Fibroblast of the aortic adventitia (primary cell): ENCODE data around the gene KDR. TPM values are rescaled to one million over a fixed set of nuclear protein-coding genes. Genes with fewer than 3 reads are reported as not detected.

Source experiments
- DNase-seq: peaks from one replicate; pipeline ENCODE4 v3.0.0-alpha.2; 2010; ENCODE audit warnings: low read depth
- H3K4me3 ChIP-seq: 2 replicates; pipeline ENCODE4 v1.5.1; 2011; ENCODE audit warnings: low read depth, mild to moderate bottlenecking, control low read depth, low read length, moderate library complexity
- total RNA-seq: library from RNA; depleted of rRNA; stranded (reverse); fragments of >200 nt; gene quantifications from 2 replicates; pipeline ENCODE4 v1.2.3, GENCODE V29; 2012; ENCODE audit warnings: low replicate concordance
- TF ChIP-seq, protein P1 (sequence below): IDR thresholded peaks from 2 replicates; pipeline ENCODE4 v1.5.1; 2011; ENCODE audit warnings: mild to moderate bottlenecking, low read length, control low read depth, inconsistent platforms; ENCODE audit not compliant: insufficient read depth

The KDR gene
- total RNA-seq, 1 donor = 10.9 TPM

DNA sequence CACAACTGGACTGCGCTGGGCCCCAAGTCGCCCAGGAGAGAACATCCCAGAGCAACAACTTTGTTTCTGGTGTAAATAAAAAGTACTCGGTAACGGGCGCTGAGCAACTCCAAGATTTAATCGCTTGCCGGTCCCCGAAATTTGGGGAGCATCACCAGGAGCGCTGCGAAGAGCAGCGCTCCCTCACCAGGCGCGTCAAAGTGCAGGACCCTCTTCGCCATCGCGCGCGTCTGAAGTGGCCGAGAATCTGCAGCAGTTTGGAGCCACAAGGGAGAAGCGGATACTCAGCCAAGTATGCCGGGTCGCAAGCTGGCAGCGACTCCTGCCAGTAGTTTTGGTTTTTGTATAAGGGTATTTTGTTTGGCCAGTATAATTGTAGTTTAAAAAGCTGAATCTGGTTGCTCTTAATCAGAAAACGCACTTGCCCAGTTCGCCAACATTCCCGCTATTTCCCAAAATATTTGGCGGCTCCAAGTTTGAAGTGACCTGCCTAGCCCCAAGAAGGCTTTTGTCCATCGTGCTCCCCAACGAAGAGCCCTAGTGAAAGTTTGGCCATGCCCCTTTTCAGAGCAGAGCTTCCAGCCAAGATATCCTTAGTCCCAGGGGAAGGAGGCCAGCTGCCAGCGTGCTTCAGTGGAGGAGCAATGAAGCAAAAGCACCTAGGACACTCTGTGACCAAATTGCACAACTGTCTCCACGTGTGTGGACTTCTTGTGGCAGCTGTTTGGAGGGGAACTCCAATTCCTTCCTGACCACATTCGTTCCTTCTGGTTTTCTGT is 557 bp upstream of the KDR start:
- peak; percentile 37 for DNase-seq
- H3K4me3 ChIP-seq = peak overlapping the region; percentile 80
- TF ChIP-seq, protein P1, sequence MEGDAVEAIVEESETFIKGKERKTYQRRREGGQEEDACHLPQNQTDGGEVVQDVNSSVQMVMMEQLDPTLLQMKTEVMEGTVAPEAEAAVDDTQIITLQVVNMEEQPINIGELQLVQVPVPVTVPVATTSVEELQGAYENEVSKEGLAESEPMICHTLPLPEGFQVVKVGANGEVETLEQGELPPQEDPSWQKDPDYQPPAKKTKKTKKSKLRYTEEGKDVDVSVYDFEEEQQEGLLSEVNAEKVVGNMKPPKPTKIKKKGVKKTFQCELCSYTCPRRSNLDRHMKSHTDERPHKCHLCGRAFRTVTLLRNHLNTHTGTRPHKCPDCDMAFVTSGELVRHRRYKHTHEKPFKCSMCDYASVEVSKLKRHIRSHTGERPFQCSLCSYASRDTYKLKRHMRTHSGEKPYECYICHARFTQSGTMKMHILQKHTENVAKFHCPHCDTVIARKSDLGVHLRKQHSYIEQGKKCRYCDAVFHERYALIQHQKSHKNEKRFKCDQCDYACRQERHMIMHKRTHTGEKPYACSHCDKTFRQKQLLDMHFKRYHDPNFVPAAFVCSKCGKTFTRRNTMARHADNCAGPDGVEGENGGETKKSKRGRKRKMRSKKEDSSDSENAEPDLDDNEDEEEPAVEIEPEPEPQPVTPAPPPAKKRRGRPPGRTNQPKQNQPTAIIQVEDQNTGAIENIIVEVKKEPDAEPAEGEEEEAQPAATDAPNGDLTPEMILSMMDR = no peak

DNA sequence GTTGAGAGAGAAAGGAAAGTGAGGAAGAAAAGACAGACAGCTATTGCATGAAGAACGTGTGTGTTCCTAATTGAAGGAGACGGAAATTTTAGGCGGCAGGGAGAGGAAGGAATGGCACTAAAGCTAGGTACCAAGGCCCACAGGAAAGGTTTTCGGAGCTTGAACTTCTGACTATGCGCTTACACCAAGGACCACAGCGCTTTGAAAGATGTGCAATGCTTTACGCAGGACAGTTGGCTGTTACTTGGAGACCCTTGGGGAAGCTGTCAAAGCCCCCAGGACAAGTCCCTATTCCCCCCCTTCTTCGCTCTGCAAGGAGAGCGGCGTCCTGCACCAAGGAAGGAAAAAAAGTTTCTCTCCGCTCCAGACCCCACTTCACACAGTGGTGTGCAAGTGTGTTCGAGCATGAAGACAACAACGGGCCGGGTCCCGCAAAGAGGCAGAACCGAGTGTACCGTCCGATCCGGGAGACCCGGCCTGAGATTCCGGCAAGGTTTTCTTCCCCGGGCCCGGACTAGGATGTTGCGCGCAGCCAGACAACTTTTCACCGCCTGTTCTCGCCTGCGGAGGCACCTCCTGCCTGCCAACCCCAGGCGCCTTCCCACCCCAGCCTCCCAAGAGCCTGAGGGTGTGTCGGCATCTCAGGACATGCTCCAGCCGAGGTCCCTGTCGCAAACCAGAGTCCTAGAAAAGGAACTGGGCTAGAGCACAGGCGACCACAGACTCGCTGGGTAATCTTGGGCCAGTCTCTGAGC is 896 bp downstream of the KDR start:
- peak; percentile 46 for DNase-seq
- TF ChIP-seq, protein P1 = no peak
- H3K4me3 ChIP-seq = peak overlapping the region; percentile 80

DNA sequence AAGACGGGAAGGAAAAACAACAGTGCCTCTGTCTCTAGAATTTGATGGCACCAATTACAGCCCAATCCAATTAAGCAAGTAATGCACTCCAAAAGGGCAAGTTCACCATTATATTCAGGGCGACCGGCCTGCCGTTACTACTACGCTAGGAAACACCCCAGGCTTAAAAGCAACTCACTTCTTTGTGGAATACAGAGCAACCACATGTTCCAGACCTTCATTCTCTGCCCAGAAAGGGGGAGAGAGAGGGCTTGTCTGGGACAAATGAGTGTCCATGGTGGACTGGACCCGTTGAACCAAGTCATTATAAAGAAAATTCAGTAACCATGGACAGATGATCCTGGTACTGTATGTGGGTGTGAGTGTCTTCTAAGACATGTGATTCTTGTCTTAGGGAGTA is 1.6 kb downstream of the KDR start:
- TF ChIP-seq, protein P1 = no peak

DNA sequence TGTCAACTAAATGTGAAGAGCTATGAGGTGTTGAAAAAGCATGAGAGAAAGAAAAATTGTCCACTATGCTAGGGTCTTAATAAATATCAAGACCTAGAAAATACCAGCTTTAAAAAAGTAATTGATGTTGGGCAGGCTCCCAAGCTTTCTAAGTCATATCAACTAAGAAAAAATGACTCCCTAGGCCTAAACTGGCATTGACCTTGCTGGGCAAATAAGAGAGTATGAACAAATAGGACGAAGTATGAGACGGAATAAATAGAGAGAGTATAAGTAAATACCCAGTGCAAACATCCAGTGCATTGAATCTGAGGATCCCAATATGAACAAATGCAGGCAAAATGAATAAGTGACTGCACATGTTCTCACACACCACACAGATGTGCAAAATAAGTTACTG is 3.2 kb downstream of the KDR start:
- TF ChIP-seq, protein P1 = no peak
- no peak overlapping the region for H3K4me3 ChIP-seq
- DNase-seq = no peak

More for the DNA sequence above, 1.6 kb downstream of the KDR start:
- no peak for DNase-seq
- H3K4me3 ChIP-seq = peak overlapping the region; percentile 80

DNA sequence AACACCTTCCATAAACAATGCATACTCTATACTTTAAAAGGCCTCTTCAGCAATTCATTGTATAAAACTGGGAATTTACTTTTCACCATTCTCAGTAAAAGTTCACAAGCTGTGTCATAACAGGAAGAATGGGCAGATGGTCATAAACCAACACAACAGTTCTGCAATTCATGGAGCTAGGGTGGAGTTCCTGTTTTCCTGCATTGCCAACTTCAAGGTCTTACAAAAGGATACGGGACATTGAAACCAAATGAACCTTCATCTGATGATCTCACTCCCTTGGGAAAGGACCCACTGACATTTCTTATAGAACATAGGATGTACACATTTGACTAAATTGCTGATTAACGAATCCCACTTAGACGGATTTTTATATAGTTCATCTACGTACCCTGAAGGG is 4.1 kb downstream of the KDR start:
- TF ChIP-seq, protein P1 = no peak
- H3K4me3 ChIP-seq = no peak overlapping the region
- peak; percentile 34 for DNase-seq

DNA sequence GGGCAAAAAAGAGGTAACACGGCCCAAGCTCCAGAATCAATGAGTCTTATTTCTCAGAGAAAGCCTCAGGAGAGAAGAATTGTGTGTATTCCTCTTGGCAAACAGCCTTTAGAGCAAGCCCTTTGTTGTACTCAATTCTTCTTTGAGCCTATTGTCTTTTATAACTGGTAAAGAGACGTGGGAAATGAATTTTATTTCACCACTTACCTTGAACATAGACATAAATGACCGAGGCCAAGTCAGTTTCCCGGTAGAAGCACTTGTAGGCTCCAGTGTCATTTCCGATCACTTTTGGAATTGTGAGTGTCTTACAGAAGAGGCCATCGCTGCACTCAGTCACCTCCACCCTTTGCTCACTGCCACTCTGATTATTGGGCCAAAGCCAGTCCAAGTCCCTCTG is 7.0 kb downstream of the KDR start:
- no peak overlapping the region for H3K4me3 ChIP-seq
- TF ChIP-seq, protein P1 = no peak
- DNase-seq = no peak
